GM19240 (cell line): ENCODE results near the gene FASN.
"Not testable (repeated sequence)": the region's sequence is repeated elsewhere in the genome, so short reads cannot be mapped to it uniquely, and the experiment has no call there.

Experiments
- DNase-seq: peaks from one replicate; pipeline ENCODE4 v3.0.0; 2011; ENCODE audit warnings: low spot score; ENCODE audit not compliant: insufficient read length

The FASN gene

GRCh38 chr17:82098169-82098938, at the start of gene FASN:
FASN (minus strand) TSS chr17:82098236; CDS start chr17:82096445, 1,791 bp downstream.
- DNase-seq, result peak; percentile 100

- DNase-seq, result no peak
Measured at GRCh38 chr17:82146663-82147654, 48.9 kb upstream of the FASN start.

- no peak for DNase-seq
Measured at GRCh38 chr17:82145550-82146155, 47.6 kb upstream of the FASN start.

- no peak for DNase-seq
Measured at GRCh38 chr17:82143333-82143732, 45.3 kb upstream of the FASN start.

GRCh38 chr17:82139961-82140360, 41.9 kb upstream of the FASN start:
- not testable (repeated sequence) for DNase-seq

GRCh38 chr17:82138511-82138992, 40.5 kb upstream of the FASN start:
- DNase-seq, result no peak

- DNase-seq, result no peak
Measured at GRCh38 chr17:82134101-82134500, 36.1 kb upstream of the FASN start.

- not testable (repeated sequence) for DNase-seq
Measured at GRCh38 chr17:82133166-82133953, 35.3 kb upstream of the FASN start.

GRCh38 chr17:82129095-82129494, 31.1 kb upstream of the FASN start:
- no peak for DNase-seq

- no peak for DNase-seq
Measured at GRCh38 chr17:82128287-82128686, 30.3 kb upstream of the FASN start.

GRCh38 chr17:82127704-82128103, 29.7 kb upstream of the FASN start:
- no peak for DNase-seq

GRCh38 chr17:82127315-82127595, 29.2 kb upstream of the FASN start:
- DNase-seq, result no peak

GRCh38 chr17:82126556-82127314, 28.7 kb upstream of the FASN start:
- DNase-seq, result no peak

- no peak for DNase-seq
Measured at GRCh38 chr17:82124101-82124500, 26.1 kb upstream of the FASN start.

- no peak for DNase-seq
Measured at GRCh38 chr17:82121660-82122629, 23.9 kb upstream of the FASN start.

- DNase-seq, result no peak
Measured at GRCh38 chr17:82121246-82121645, 23.2 kb upstream of the FASN start.

GRCh38 chr17:82120148-82120547, 22.1 kb upstream of the FASN start:
- DNase-seq, result no peak

- no peak for DNase-seq
Measured at GRCh38 chr17:82118815-82119380, 20.9 kb upstream of the FASN start.
